Measurements from ENCODE around the gene C4BPA.

C4BPA gene

GRCh38 chr1:207077470-207078377 lies 26.3 kb upstream of the C4BPA start:
- DNase-seq: peak; percentile 56

DNA sequence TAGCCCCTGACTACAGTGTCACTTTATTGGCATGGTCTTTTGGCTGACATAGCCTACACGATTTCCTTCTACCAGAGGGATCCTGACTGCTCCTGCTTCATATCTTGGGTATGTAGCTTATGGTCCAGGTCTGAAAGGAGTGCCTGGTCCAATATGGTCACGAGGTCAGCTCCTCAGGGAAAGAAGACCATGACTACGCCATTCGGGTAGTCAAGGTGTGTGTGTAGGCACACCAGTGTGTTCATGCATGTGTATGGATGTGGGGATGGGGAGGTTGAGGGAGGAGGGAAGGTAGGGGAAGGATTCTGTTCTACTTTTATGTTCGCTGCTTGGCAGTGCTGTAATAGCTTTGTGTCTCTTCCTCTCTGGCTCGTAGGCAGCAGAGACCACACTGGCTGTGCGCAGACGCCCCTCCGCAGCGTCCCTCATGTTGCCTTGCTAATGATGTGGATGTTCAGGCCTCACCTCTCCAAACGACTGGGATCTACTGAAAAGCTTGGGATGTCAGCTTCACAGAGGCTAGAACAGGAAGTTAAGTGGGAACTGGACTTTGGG lies 25.4 kb upstream of the C4BPA start:
- DNase-seq: no peak

DNA sequence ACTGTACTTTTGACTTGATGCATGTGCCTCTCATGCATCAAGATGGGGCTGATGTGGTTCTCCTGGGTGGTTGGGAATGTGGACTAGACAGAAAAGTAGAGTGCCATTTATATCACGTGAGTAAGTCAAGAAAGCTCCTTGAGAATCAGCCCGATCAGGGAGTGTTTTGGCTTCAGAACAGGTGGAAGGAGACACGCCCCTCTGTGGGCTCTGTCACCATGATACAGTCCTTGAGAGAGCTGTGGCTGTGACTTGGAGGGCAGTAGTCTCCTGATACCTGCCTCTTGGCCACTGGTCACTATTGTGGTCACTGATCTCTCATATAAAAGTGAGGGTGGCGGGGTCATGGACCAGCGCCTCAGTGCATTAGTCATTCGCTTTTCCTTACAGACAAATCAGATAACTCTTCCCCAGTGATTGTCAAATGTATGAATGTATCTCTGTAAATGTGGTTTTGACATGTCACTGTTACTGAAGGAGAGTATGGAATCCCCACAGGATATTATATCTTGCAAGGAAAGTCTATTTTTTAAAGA lies 24.3 kb upstream of the C4BPA start:
- no peak for DNase-seq

DNA sequence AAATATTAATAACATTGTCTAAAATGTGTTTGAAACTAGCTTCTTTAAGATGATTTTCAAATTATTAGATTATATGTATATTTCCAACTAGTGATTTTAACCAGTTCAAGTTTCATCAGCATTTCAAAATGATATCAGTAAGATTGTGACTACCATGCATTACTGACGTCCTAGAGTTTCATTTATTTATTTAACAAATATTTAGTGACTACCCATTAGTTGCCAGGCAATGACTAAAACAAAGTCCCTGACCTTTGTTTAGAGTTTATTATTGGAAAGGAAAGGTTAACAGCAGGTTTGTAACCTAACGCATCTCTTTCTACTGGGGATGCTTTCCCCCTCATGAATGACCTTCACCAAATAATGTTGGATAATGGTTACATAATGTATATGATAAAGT lies 22.9 kb upstream of the C4BPA start:
- no peak for DNase-seq

- no peak for DNase-seq
Measured at GRCh38 chr1:207081806-207082205, 22.2 kb upstream of the C4BPA start.

DNA sequence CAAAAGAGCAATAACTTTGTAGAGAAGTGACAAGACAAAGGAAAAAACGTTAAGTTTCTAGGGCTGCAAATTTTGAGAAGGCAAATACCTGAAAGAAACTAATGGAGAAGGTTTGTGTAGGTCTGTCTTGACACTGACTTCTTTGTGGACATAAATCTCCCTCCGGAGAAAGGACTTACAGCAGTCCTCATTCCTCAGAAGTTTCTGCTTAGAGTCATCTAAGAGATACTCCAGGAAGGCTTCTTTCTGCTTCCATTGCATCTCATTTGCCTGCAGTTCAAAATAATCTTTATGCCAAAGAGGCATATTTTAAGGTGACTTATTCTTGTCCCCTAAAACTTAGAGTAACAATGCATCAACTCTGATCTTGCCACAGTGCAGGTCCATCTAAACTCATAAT lies 19.8 kb upstream of the C4BPA start:
- DNase-seq: no peak

- DNase-seq: peak; percentile 61
Measured at GRCh38 chr1:207084701-207085180, 19.3 kb upstream of the C4BPA start.

- no peak for DNase-seq
Measured at GRCh38 chr1:207085887-207086286, 18.1 kb upstream of the C4BPA start.

- no peak for DNase-seq
Measured at GRCh38 chr1:207088161-207088560, 15.9 kb upstream of the C4BPA start.

GRCh38 chr1:207088701-207089626 lies 15.1 kb upstream of the C4BPA start, which contains the start of gene C4BPB:
C4BPB (plus strand) TSS chr1:207088860; CDS start chr1:207089532, 672 bp downstream.
- DNase-seq: no peak

DNA sequence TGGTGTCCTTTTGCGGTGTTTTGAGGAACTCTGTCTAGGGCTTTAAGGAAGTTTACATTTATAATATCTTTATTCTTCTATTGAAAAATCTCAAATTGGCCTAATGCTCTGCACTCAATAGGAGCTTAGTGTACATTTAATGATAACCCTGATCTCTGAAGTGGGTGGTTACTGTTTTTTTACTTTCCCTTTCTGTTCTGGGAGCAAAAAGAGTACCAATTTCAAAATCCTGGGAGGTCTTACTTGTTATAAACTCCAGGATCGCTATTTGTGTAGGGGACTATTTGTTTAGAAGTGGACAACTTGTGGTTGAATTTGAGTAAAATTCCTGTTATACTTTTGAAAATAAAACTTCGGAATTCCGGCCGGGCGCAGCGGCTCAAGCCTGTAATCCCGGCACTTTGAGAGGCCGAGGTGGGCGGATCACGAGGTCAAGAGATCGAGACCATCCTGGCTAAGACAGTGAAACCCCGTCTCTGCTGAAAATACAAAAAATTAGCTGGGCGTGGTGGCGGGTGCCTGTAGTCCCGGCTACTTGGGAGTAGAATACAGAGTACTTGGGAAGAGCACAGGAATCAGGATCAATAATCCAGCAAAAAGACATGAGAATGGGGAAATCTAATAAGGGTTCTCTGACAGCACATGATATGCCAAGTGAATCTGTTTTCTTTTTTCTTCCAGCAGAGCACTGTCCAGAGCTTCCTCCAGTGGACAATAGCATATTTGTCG lies 14.2 kb upstream of the C4BPA start:
- no peak for DNase-seq

- no peak for DNase-seq
Measured at GRCh38 chr1:207091200-207091908, 12.7 kb upstream of the C4BPA start.

GRCh38 chr1:207093944-207094343 lies 10.1 kb upstream of the C4BPA start:
- DNase-seq: no peak

DNA sequence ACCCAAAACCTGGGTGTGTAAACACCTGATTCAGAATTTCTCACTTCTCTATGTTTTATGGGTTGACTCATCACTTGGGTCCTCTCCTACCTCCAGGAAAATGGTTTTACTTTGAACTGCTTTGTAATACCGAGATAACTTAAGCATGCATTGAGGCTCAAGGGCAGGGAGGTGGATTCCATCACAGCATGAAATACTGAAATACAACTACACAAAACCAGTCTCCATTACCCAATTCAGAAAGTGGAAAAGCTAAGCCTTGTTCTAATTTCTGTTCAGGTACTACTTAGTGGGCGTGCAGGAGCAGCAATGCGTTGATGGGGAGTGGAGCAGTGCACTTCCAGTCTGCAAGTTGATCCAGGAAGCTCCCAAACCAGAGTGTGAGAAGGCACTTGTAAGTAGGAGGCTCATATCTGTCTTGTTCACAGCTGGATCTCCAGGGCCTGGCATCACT lies 6.1 kb upstream of the C4BPA start:
- DNase-seq: no peak

- no peak for DNase-seq
Measured at GRCh38 chr1:207101720-207102119, 2.3 kb upstream of the C4BPA start.

DNA sequence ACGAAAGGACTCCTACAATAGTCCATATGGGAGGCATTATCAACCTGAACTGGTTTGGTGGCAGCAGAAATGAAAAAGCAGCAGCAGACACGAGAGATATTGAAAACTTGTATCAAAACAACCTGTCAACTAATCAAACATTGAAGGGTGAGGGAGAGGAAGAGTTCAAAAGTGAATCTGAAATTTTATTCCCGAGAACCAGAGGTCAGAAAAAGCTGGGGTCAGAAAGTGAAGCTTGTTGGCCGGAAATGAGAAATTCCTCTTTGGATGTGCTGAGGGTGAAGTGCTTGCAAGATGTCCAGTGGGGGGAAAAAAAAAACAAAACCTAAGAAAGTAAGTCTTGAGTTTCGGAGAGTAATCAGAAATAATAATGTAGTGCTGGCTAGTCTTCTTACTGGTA lies 1.9 kb upstream of the C4BPA start:
- no peak for DNase-seq

- DNase-seq: no peak
Measured at GRCh38 chr1:207102659-207103058, 1.4 kb upstream of the C4BPA start.

- DNase-seq: no peak
Measured at GRCh38 chr1:207109004-207109403, 5.0 kb downstream of the C4BPA start.

DNA sequence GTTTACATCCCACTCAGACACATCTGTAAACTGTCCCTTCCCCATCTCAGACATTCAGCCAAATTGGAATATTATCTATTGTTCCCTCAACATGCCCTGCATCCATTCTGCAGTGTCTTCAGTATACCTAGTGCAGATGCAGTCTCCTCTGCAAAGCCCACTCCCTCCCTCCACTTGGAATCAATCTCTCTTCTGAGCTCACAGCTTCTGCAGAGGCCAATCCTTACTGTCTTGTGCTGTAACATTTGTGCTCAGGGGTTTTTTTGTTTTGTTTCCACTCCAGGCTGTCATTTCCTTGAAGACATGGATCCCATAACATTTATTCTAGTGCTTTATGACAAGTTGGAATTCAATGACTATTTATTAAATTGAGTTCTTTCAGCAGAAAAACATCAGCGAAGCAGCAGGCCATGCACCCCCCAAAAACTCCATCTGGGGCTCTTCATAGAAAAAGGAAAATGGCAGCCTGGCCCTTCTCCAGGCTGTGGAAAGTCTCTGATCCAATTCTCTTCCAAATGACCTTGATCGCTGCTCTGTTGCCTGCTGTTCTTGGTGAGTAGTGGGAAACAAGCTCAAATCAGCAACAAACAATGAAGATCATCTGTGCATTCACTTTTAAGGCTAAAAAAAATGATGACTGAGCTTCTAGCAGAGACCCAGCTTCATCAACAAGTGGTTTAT lies 8.7 kb downstream of the C4BPA start:
- DNase-seq: no peak

DNA sequence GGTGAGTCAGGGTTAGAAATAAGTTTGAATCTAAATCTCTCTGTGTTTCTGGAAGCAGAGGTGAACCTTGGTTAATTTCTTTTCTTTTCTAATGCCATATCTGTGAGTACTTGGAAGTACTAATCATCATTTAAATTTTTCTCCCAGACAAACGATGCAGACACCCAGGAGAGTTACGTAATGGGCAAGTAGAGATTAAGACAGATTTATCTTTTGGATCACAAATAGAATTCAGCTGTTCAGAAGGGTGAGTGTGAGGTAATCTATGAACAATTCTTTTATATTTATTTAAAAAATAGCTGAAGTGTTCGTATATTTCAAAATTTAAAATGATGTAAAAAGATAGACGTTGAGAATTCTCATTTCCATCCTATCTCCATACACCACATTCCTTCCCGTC lies 11.2 kb downstream of the C4BPA start:
- DNase-seq: no peak

DNA sequence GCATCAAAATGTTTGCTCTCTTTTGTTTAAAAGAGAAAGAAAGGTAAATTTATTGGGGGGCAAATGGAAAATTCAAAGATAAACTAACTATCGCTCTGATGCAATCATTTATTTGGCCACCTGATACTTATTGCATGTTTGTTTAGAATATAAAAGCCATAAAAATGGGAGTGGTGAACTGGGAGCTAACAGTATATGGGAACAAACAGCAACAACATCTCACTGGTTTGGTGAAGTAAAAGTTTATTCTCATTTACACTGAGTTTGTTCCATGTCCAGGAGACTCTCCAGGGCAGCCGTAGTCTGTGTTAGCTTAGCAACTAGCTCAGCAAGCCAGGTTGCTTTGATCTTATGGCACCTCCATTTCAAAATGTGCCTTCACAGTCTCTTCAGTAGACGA lies 20.4 kb downstream of the C4BPA start:
- no peak for DNase-seq

All from retina (tissue), 1 donor.